ENCODE measurements around the gene MGME1. TPM values are rescaled to one million over a fixed set of nuclear protein-coding genes. Genes with fewer than 3 reads are reported as not detected.

Gene MGME1
- total RNA-seq, 1 donor from 2014 or later = 33.6 TPM

DNA sequence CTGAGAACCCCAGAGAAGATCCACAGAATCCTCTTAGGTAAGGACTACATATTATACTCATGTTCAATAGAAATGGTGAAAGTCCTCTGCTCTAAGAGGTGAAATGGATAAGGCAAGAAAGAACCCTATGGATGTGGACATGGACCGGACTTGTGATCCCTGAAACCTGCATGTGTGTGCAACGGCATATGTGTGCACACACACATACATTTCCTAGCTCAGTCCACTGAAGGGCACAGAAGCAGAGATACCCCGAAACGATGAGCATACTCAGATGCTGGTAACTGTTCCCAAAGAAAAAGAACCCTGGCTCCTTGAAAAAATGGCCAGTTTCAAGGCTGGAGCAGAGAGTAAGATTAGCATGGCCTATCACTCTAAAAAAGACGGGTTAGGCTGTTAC lies 22.8 kb upstream of the MGME1 start:
- peaks cover 36% of the 10 kb centered on the region for H3K4me1 Mint-ChIP-seq (ENCODE audit: low read depth)
- H3K9me3 Mint-ChIP-seq = no peaks in the 10 kb centered on the region
- no peak for DNase-seq (ENCODE audit: low spot score)
- peaks cover 82% of the 10 kb centered on the region for H3K36me3 Mint-ChIP-seq (ENCODE audit: low read depth)
- H3K27ac Mint-ChIP-seq = no peak overlapping the region
- H3K27me3 Mint-ChIP-seq (ENCODE audit: insufficient read depth) = no peaks in the 10 kb centered on the region
- no peak overlapping the region for H3K4me3 Mint-ChIP-seq
- intact Hi-C loops (cut with micrococcal nuclease) = no loop called here

DNA sequence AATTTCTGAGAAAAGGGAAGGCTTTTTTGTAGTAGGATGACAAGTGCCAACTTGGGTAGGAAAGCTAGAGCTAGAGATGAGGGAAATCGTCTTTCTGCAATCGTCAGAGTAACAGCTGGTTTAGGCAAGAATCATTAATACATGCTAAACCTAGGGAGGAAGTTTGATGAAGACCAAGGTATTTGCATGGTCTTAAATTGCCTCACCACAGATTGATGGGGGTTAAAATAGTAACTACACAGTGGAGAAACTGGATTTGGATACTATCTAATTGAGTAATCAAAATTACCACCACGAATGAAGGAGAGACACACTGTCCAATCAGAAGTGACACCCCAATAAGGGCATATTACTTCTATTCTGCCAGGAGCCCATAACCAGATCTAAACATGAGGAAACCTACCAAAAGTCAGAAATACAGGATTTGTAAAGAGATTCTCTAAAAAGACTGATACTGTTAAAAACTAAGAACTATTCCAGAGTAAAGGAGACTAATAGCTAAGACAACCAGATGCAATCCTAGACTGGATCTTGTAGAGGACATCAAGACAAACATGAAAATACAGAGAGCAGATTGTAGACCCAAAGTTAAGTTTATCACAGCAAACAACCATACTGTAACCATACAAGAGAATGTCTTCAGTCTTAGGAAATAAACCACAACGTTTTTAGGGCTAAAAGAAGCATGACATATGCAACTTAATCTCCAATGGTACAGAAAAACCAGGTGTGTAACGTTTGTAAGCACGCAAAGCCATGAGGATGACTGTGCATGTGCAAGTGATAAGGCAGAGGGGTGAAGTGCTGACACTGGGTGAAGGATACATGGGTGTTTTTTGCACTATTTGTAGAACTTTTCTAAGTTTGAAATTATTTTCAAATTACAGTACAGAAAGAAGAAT lies 22.0 kb upstream of the MGME1 start:
- Mint-ChIP-seq H3K4me3 (no peak overlapping the region), H3K36me3 (ENCODE audit: low read depth) (peaks cover 84% of the 10 kb centered on the region), H3K27me3 (ENCODE audit: insufficient read depth) (no peaks in the 10 kb centered on the region), H3K27ac (no peak overlapping the region), H3K4me1 (ENCODE audit: low read depth) (peaks cover 34% of the 10 kb centered on the region), H3K9me3 (no peaks in the 10 kb centered on the region)
- intact Hi-C loops (cut with micrococcal nuclease) = no loop called here
- no peak for DNase-seq (ENCODE audit: low spot score)

GRCh38 chr20:17947474-17947815 lies 21.4 kb upstream of the MGME1 start:
- peaks cover 85% of the 10 kb centered on the region for H3K36me3 Mint-ChIP-seq (ENCODE audit: low read depth)
- no peak overlapping the region for H3K4me3 Mint-ChIP-seq
- H3K27me3 Mint-ChIP-seq (ENCODE audit: insufficient read depth) = no peaks in the 10 kb centered on the region
- intact Hi-C loops (cut with micrococcal nuclease) = no loop called here
- H3K9me3 Mint-ChIP-seq = no peaks in the 10 kb centered on the region
- H3K4me1 Mint-ChIP-seq (ENCODE audit: low read depth) = peaks cover 34% of the 10 kb centered on the region
- DNase-seq (ENCODE audit: low spot score) = no peak
- H3K27ac Mint-ChIP-seq = peak overlapping the region; percentile 7

DNA sequence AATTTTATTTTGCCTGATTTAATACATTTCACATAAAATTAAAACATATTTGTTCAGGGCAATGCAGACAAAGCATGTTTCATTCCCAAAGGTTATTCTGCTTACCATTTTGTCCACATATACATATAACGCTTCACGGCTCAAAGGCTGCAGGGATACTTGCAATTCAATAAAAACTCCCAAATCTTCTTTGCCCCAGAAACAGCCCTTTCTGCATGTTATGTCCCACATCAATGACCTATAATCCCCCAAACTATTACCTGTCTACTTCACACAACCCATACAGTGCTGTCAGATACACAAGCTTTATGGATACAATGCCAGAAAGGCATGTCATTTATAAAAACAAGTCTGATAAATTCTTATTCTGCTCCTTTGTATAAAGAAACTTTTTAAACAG lies 20.4 kb upstream of the MGME1 start:
- H3K9me3 Mint-ChIP-seq = no peaks in the 10 kb centered on the region
- peaks cover 88% of the 10 kb centered on the region for H3K36me3 Mint-ChIP-seq (ENCODE audit: low read depth)
- intact Hi-C loops (cut with micrococcal nuclease) = no loop called here
- H3K4me1 Mint-ChIP-seq (ENCODE audit: low read depth) = peaks cover 37% of the 10 kb centered on the region
- no peak overlapping the region for H3K4me3 Mint-ChIP-seq
- H3K27me3 Mint-ChIP-seq (ENCODE audit: insufficient read depth) = no peaks in the 10 kb centered on the region
- no peak overlapping the region for H3K27ac Mint-ChIP-seq
- no peak for DNase-seq (ENCODE audit: low spot score)

DNA sequence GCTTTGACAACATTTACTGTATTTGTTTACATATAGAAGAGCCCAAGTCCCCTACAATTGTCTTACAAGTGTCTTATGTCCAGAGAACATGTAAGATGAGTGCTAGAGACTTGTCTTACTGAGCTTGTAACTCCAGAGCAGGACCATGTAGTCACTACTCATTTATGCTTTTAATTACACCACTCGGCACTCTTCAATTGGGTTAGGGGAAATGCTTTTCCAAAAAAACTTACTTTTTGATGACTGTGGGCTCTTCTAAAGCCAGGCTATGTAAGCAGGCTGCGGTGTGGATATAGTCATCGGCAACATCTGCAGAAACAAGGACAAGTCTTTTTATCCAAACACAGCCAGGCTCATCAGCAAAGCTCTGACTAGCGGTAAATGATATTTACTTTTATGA lies 18.9 kb upstream of the MGME1 start:
- peaks cover 93% of the 10 kb centered on the region for H3K36me3 Mint-ChIP-seq (ENCODE audit: low read depth)
- no peak overlapping the region for H3K4me3 Mint-ChIP-seq
- DNase-seq (ENCODE audit: low spot score) = no peak
- no peak overlapping the region for H3K27ac Mint-ChIP-seq
- no peaks in the 10 kb centered on the region for H3K27me3 Mint-ChIP-seq (ENCODE audit: insufficient read depth)
- H3K9me3 Mint-ChIP-seq = no peaks in the 10 kb centered on the region
- H3K4me1 Mint-ChIP-seq (ENCODE audit: low read depth) = peaks cover 44% of the 10 kb centered on the region
- intact Hi-C loops (cut with micrococcal nuclease) = no loop called here

DNA sequence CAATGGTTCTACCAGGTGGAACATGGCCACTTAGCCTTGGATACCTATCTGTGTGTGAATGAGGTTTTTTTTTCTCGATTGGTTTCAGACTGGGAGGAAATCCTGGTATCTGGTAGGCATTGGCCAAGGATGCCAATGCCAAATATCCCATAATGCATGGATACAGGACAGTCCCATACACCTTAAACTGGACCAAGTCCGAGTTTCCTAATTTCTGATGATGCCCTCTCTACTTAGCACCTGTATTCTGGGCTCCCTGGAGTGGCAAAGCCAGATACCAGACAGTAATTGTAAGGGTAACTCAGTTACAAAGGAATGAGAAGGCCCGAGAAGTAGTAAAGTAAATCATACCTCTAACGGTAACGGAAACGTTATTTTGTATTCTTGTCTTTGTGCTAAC lies 18.1 kb upstream of the MGME1 start:
- Mint-ChIP-seq H3K27ac (no peak overlapping the region), H3K27me3 (ENCODE audit: insufficient read depth) (no peaks in the 10 kb centered on the region), H3K36me3 (ENCODE audit: low read depth) (peaks cover 95% of the 10 kb centered on the region), H3K4me3 (no peak overlapping the region), H3K9me3 (no peaks in the 10 kb centered on the region), H3K4me1 (ENCODE audit: low read depth) (peaks cover 52% of the 10 kb centered on the region)
- DNase-seq (ENCODE audit: low spot score) = no peak
- intact Hi-C loops (cut with micrococcal nuclease) = no loop called here

DNA sequence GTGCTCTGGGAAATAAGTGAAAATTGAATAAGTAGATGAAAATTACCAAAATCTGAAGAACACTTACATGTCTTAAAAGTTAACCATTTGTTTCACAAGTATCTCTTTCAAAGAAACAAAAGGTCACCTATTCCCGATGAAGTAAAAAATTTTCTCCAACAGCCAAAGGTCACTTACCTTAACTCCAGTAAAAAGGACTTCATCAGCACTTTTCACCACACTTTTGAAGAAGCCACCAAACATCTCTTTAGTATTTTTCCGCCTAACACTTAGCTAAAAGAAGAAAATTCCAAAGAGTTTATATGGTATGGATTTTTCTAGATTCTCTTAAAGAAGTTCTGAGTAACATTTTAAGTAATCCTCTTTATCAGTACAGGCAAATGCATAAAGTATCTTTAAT lies 17.5 kb upstream of the MGME1 start:
- Mint-ChIP-seq H3K9me3 (no peaks in the 10 kb centered on the region), H3K27me3 (ENCODE audit: insufficient read depth) (no peaks in the 10 kb centered on the region), H3K4me3 (no peak overlapping the region), H3K4me1 (ENCODE audit: low read depth) (peaks cover 52% of the 10 kb centered on the region), H3K36me3 (ENCODE audit: low read depth) (peaks cover 96% of the 10 kb centered on the region), H3K27ac (no peak overlapping the region)
- DNase-seq (ENCODE audit: low spot score) = no peak
- intact Hi-C loops (cut with micrococcal nuclease) = no loop called here

- Mint-ChIP-seq H3K9me3 (no peaks in the 10 kb centered on the region), H3K27ac (peak overlapping the region; percentile 52), H3K4me1 (ENCODE audit: low read depth) (peaks cover 52% of the 10 kb centered on the region), H3K36me3 (ENCODE audit: low read depth) (peaks cover 87% of the 10 kb centered on the region), H3K4me3 (no peak overlapping the region), H3K27me3 (ENCODE audit: insufficient read depth) (no peaks in the 10 kb centered on the region)
- DNase-seq (ENCODE audit: low spot score) = no peak
- intact Hi-C loops (cut with micrococcal nuclease) = no loop called here
Observed at GRCh38 chr20:17952692-17953684, 15.8 kb upstream of the MGME1 start.

GRCh38 chr20:17953935-17954334 lies 14.9 kb upstream of the MGME1 start:
- intact Hi-C loops (cut with micrococcal nuclease) = no loop called here
- DNase-seq (ENCODE audit: low spot score) = no peak
- peak overlapping the region; percentile 52 for H3K27ac Mint-ChIP-seq
- H3K4me1 Mint-ChIP-seq (ENCODE audit: low read depth) = peaks cover 59% of the 10 kb centered on the region
- no peak overlapping the region for H3K4me3 Mint-ChIP-seq
- H3K9me3 Mint-ChIP-seq = no peaks in the 10 kb centered on the region
- peaks cover 77% of the 10 kb centered on the region for H3K36me3 Mint-ChIP-seq (ENCODE audit: low read depth)
- H3K27me3 Mint-ChIP-seq (ENCODE audit: insufficient read depth) = no peaks in the 10 kb centered on the region

DNA sequence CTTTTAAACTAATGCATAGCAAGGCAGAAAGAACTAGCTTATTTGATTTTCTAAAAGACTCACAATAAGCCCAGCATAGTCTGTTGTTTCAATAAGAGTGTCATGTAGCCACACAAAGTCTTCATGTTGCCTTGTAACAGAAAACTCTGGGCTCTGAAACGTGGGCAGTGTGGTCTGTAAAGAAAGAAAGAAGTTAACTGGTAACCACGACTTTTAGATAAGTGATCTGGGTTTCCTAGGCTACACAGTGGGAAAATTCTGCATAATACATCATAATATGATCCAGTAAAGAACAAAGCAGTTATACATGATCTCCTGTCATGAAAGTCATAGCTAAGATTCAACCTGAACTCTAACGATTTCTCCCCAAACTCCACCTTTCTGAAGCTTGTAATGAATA lies 13.5 kb upstream of the MGME1 start:
- Mint-ChIP-seq H3K27ac (peak overlapping the region; percentile 94), H3K36me3 (ENCODE audit: low read depth) (peaks cover 69% of the 10 kb centered on the region), H3K4me1 (ENCODE audit: low read depth) (peaks cover 64% of the 10 kb centered on the region), H3K4me3 (peak overlapping the region; percentile 58), H3K27me3 (ENCODE audit: insufficient read depth) (no peaks in the 10 kb centered on the region), H3K9me3 (no peaks in the 10 kb centered on the region)
- intact Hi-C loops (cut with micrococcal nuclease) = loop anchor here (1.0 kb wide), 2 partner anchors 14 to 37 kb away; partner anchors contain the start of gene MGME1
- no peak for DNase-seq (ENCODE audit: low spot score)

DNA sequence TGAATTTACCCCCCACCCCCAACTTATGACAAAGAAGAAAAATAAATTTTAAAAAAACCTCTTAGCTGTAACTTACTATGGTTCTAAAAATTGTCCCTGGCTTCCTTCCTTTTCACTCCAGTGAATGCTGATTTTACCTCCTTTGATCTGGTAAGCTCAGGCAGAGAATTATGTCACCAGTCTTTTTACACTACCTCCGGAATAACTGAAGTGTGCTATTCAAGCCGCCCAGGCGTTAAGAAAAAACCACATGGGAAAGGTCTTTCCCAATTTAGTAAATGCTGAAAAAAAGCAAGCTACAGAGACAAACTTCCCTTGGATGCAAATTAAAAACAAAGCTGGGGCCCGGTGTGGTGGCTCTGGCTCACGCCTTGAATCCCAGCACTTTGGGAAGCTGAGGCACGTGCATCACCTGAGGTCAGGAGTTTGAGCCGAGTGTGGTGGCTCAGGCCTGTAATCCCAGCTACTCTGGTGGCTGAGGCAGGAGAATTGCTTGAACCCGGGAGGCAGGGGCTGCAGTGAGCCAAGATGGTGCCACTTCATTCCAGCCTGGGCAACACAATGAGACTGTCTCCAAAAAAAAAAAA lies 12.6 kb upstream of the MGME1 start:
- peak overlapping the region; percentile 94 for H3K27ac Mint-ChIP-seq
- H3K9me3 Mint-ChIP-seq = no peaks in the 10 kb centered on the region
- peak overlapping the region; percentile 49 for H3K4me3 Mint-ChIP-seq
- no peaks in the 10 kb centered on the region for H3K27me3 Mint-ChIP-seq (ENCODE audit: insufficient read depth)
- intact Hi-C loops (cut with micrococcal nuclease) = no loop called here
- peaks cover 70% of the 10 kb centered on the region for H3K4me1 Mint-ChIP-seq (ENCODE audit: low read depth)
- peaks cover 63% of the 10 kb centered on the region for H3K36me3 Mint-ChIP-seq (ENCODE audit: low read depth)
- DNase-seq (ENCODE audit: low spot score) = no peak

DNA sequence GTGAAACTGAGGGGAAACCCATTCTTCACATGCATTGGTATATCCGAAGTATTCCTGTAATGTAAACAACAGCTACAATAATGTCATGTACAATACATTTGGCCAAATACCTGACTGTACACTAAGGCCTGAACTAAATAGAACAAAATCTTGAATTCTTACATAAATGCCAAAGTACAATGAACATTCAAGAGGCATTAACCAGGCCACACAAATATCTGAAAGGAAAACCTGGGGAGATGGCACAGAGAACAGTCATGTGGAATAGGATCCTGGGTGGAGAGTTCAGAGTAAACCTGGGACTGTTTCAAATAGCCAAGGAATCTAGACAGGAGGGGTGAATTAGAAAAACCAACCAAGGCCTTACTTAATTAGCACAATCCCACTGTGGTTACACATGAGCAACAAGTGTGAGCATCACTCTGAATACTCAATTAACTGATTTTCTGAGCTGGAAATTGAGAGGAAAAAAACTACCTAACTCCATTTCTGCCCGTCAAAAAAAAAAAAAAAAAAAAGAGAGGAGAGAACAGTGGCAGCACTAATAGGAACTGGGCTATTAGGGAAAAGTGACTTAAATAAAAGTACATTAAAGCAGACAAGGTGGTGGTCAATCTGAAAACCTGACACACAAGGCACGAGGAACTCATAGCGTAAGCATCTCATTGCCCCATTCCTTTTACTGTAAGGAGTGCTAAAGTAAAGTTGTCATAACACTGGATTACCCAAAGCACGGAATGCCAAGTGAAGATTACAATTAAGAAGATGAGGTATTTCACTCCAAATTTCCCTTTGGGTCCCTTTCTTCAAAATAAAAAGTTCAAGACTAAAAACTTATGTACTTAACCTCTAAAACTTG lies 11.1 kb upstream of the MGME1 start:
- Mint-ChIP-seq H3K36me3 (ENCODE audit: low read depth) (peaks cover 59% of the 10 kb centered on the region), H3K9me3 (no peaks in the 10 kb centered on the region), H3K27me3 (ENCODE audit: insufficient read depth) (no peaks in the 10 kb centered on the region), H3K4me3 (peak overlapping the region; percentile 26), H3K4me1 (ENCODE audit: low read depth) (peaks cover 82% of the 10 kb centered on the region), H3K27ac (peak overlapping the region; percentile 82)
- intact Hi-C loops (cut with micrococcal nuclease) = loop anchor here (2.0 kb wide), 1 partner anchor 61 kb away; no protein-coding TSS in a partner anchor
- no peak for DNase-seq (ENCODE audit: low spot score)

All from activated T-helper 1 cell treated with anti-CD3 and anti-CD28 coated beads, Interleukin-12 subunit alpha, Interleukin-12 subunit beta, Interleukin-2, Interleukin-4 antibody, amounts not matched to agents 30 ng/mL and 10 ng/mL and 1 ng/mL, durations not matched to agents 14 hours and 24 hours and 36 hours (primary cell).